ENCODE measurements around the gene SLC35F3.

GRCh38 chr1:234303231-234303630, 398.8 kb downstream of the SLC35F3 start:
- TF ChIP-seq CTCF (IDR thresholded peaks at IDR 0.05) (no peak), POLR2A (IDR thresholded peaks at IDR 0.05) (no peak), EP300 (IDR thresholded peaks at IDR 0.05) (no peak)

Measured in ovary (tissue), 3 donors.